COLO829 (cell line): ENCODE measurements around the gene PTGDR2.

Experiments used
- DNase-seq: peaks from one replicate; pipeline ENCODE4 v3.0.0; 2012; ENCODE audit warnings: low spot score

Gene PTGDR2

GRCh38 chr11:60855726-60856633 lies at the start of gene PTGDR2:
PTGDR2 (minus strand) TSS chr11:60855950; CDS start chr11:60853722, 2,228 bp downstream.
- no peak for DNase-seq

GRCh38 chr11:60905047-60905446 lies 49.3 kb upstream of the PTGDR2 start:
- no peak for DNase-seq

- no peak for DNase-seq
Observed at GRCh38 chr11:60902625-60903024, 46.9 kb upstream of the PTGDR2 start.

GRCh38 chr11:60900673-60901404 lies 45.1 kb upstream of the PTGDR2 start:
- no peak for DNase-seq

GRCh38 chr11:60899977-60900376 lies 44.2 kb upstream of the PTGDR2 start:
- DNase-seq, result no peak

- peak; percentile 61 for DNase-seq
Observed at GRCh38 chr11:60899046-60899936, 43.5 kb upstream of the PTGDR2 start.

- DNase-seq, result no peak
Observed at GRCh38 chr11:60897496-60897895, 41.7 kb upstream of the PTGDR2 start.

GRCh38 chr11:60895687-60896086 lies 39.9 kb upstream of the PTGDR2 start:
- no peak for DNase-seq

GRCh38 chr11:60891103-60891741 lies 35.5 kb upstream of the PTGDR2 start:
- no peak for DNase-seq

- no peak for DNase-seq
Observed at GRCh38 chr11:60890696-60891095, 34.9 kb upstream of the PTGDR2 start.

GRCh38 chr11:60889869-60890311 lies 34.1 kb upstream of the PTGDR2 start:
- DNase-seq, result no peak

- DNase-seq, result no peak
Observed at GRCh38 chr11:60887556-60887955, 31.8 kb upstream of the PTGDR2 start.

GRCh38 chr11:60880643-60881282 lies 25.0 kb upstream of the PTGDR2 start:
- DNase-seq, result no peak

- DNase-seq, result no peak
Observed at GRCh38 chr11:60879971-60880588, 24.3 kb upstream of the PTGDR2 start.

- DNase-seq, result no peak
Observed at GRCh38 chr11:60879104-60879503, 23.4 kb upstream of the PTGDR2 start.

- DNase-seq, result no peak
Observed at GRCh38 chr11:60878245-60879101, 22.7 kb upstream of the PTGDR2 start.

- no peak for DNase-seq
Observed at GRCh38 chr11:60876168-60876485, 20.4 kb upstream of the PTGDR2 start.

- DNase-seq, result no peak
Observed at GRCh38 chr11:60875366-60876167, 19.8 kb upstream of the PTGDR2 start.
